B cell (primary cell): Measurements from ENCODE around the gene UCKL1.

Experiments used
- CTCF ChIP-seq: fragments of 200-600 bp; IDR thresholded peaks from one replicate; pipeline ENCODE4 v1.8.0; 2022; ENCODE audit warnings: antibody characterized with exemption, mild to moderate bottlenecking
- EZH2 ChIP-seq: IDR thresholded peaks from 2 replicates; pipeline ENCODE4 v1.6.1; 2012; ENCODE audit warnings: borderline replicate concordance, low read depth, mild to moderate bottlenecking, moderate library complexity, low read length; ENCODE audit not compliant: insufficient read depth, poor library complexity, severe bottlenecking

GRCh38 chr20:63941282-63942081 lies 14.7 kb downstream of the UCKL1 start:
- TF ChIP-seq CTCF (no peak), EZH2 (no peak)
